ENCODE data around the gene DYRK1A. TPM values are rescaled to one million over a fixed set of nuclear protein-coding genes. Genes with fewer than 3 reads are reported as not detected.

The DYRK1A gene
- total RNA-seq, 2 donors from 2014 or later, result 83.5 to 90.1 TPM

GRCh38 chr21:37445228-37445627, 78.7 kb downstream of the DYRK1A start:
- H3K27ac Mint-ChIP-seq, result no peak overlapping the region
- H3K36me3 Mint-ChIP-seq, result peaks cover 4% of the 10 kb centered on the region
- no peaks in the 10 kb centered on the region for H3K9me3 Mint-ChIP-seq
- peaks cover 58 to 67% of the 10 kb centered on the region in 2 donors for H3K4me1 Mint-ChIP-seq (ENCODE audit: low read depth in 2 of 2)
- H3K4me3 Mint-ChIP-seq, result no peak overlapping the region
- H3K27me3 Mint-ChIP-seq, result no peaks in the 10 kb centered on the region
- ATAC-seq (no peak), DNase-seq (ENCODE audit: low spot score) (no peak)

- Mint-ChIP-seq H3K36me3 (peaks cover 4% of the 10 kb centered on the region), H3K27ac (no peak overlapping the region), H3K4me3 (no peak overlapping the region), H3K4me1 (ENCODE audit: low read depth in 2 of 2) (peaks cover 54 to 62% of the 10 kb centered on the region in 2 donors), H3K9me3 (no peaks in the 10 kb centered on the region), H3K27me3 (no peaks in the 10 kb centered on the region)
- DNase-seq (ENCODE audit: low spot score) (no peak), ATAC-seq (no peak)
Measured at GRCh38 chr21:37446552-37446951, 80.0 kb downstream of the DYRK1A start.

GRCh38 chr21:37447288-37447936, 80.8 kb downstream of the DYRK1A start:
- DNase-seq (ENCODE audit: low spot score) (no peak), ATAC-seq (peak; percentile 52 to 68)
- Mint-ChIP-seq H3K36me3 (peaks cover 4% of the 10 kb centered on the region), H3K27me3 (no peaks in the 10 kb centered on the region), H3K9me3 (no peaks in the 10 kb centered on the region), H3K27ac (peak overlapping the region; percentile 38 to 41), H3K4me1 (ENCODE audit: low read depth in 2 of 2) (peaks cover 54 to 62% of the 10 kb centered on the region in 2 donors), H3K4me3 (peak overlapping the region; percentile 26)

GRCh38 chr21:37449302-37449937, 82.8 kb downstream of the DYRK1A start:
- no peaks in the 10 kb centered on the region for H3K27me3 Mint-ChIP-seq

GRCh38 chr21:37450445-37450941, 83.9 kb downstream of the DYRK1A start:
- Mint-ChIP-seq H3K27ac (peak overlapping the region; percentile 50 to 74), H3K27me3 (no peaks in the 10 kb centered on the region), H3K9me3 (no peaks in the 10 kb centered on the region), H3K4me3 (no peak overlapping the region), H3K36me3 (no peaks in the 10 kb centered on the region), H3K4me1 (ENCODE audit: low read depth in 2 of 2) (peaks cover 51 to 55% of the 10 kb centered on the region in 2 donors)
- DNase-seq (ENCODE audit: low spot score) (no peak), ATAC-seq (peak; percentile 65 to 72)

More at GRCh38 chr21:37449302-37449937, 82.8 kb downstream of the DYRK1A start:
- H3K9me3 Mint-ChIP-seq, result no peaks in the 10 kb centered on the region
- H3K4me3 Mint-ChIP-seq, result no peak overlapping the region
- no peak for DNase-seq (ENCODE audit: low spot score)
- peaks cover 52 to 57% of the 10 kb centered on the region in 2 donors for H3K4me1 Mint-ChIP-seq (ENCODE audit: low read depth in 2 of 2)
- no peaks in the 10 kb centered on the region for H3K36me3 Mint-ChIP-seq
- no peak for ATAC-seq
- no peak overlapping the region for H3K27ac Mint-ChIP-seq

- Mint-ChIP-seq H3K27me3 (no peaks in the 10 kb centered on the region), H3K36me3 (no peaks in the 10 kb centered on the region), H3K4me3 (no peak overlapping the region), H3K27ac (peak overlapping the region; percentile 6 to 7), H3K4me1 (ENCODE audit: low read depth in 2 of 2) (peaks cover 54 to 60% of the 10 kb centered on the region in 2 donors), H3K9me3 (no peaks in the 10 kb centered on the region)
- no peak for ATAC-seq
- no peak for DNase-seq (ENCODE audit: low spot score)
Measured at GRCh38 chr21:37451446-37451845, 84.9 kb downstream of the DYRK1A start.

- Mint-ChIP-seq H3K27me3 (no peaks in the 10 kb centered on the region), H3K4me3 (no peak overlapping the region), H3K9me3 (no peaks in the 10 kb centered on the region), H3K36me3 (no peaks in the 10 kb centered on the region), H3K4me1 (ENCODE audit: low read depth in 2 of 2) (peaks cover 50 to 62% of the 10 kb centered on the region in 2 donors), H3K27ac (peak overlapping the region; percentile 6 to 7)
- ATAC-seq (no peak), DNase-seq (ENCODE audit: low spot score) (no peak)
Measured at GRCh38 chr21:37452227-37452626, 85.7 kb downstream of the DYRK1A start.

- H3K4me1 Mint-ChIP-seq (ENCODE audit: low read depth in 2 of 2), result peaks cover 51 to 62% of the 10 kb centered on the region in 2 donors
- no peak for DNase-seq (ENCODE audit: low spot score)
- H3K9me3 Mint-ChIP-seq, result no peaks in the 10 kb centered on the region
- no peaks in the 10 kb centered on the region for H3K36me3 Mint-ChIP-seq
- peak overlapping the region in 1 of 2 donors; percentile 3 for H3K27ac Mint-ChIP-seq
- ATAC-seq, result no peak
- no peak overlapping the region for H3K4me3 Mint-ChIP-seq
- no peaks in the 10 kb centered on the region for H3K27me3 Mint-ChIP-seq
Measured at GRCh38 chr21:37453350-37453749, 86.8 kb downstream of the DYRK1A start.

- peak overlapping the region; percentile 23 to 56 for H3K27ac Mint-ChIP-seq
Measured at GRCh38 chr21:37454869-37455503, 88.4 kb downstream of the DYRK1A start.

GRCh38 chr21:37455504-37455911, 88.9 kb downstream of the DYRK1A start:
- DNase-seq (ENCODE audit: low spot score), result no peak
- H3K4me3 Mint-ChIP-seq, result peak overlapping the region; percentile 5
- H3K4me1 Mint-ChIP-seq (ENCODE audit: low read depth in 2 of 2), result peaks cover 50 to 67% of the 10 kb centered on the region in 2 donors
- H3K27ac Mint-ChIP-seq, result peak overlapping the region; percentile 23 to 34
- H3K9me3 Mint-ChIP-seq, result no peaks in the 10 kb centered on the region
- H3K36me3 Mint-ChIP-seq, result no peaks in the 10 kb centered on the region
- ATAC-seq, result no peak
- H3K27me3 Mint-ChIP-seq, result no peaks in the 10 kb centered on the region

More at GRCh38 chr21:37454869-37455503, 88.4 kb downstream of the DYRK1A start:
- H3K4me1 Mint-ChIP-seq (ENCODE audit: low read depth in 2 of 2), result peaks cover 55 to 72% of the 10 kb centered on the region in 2 donors
- no peaks in the 10 kb centered on the region for H3K27me3 Mint-ChIP-seq
- H3K36me3 Mint-ChIP-seq, result no peaks in the 10 kb centered on the region
- no peaks in the 10 kb centered on the region for H3K9me3 Mint-ChIP-seq
- DNase-seq (ENCODE audit: low spot score) (no peak), ATAC-seq (no peak)
- H3K4me3 Mint-ChIP-seq, result peak overlapping the region; percentile 5

GRCh38 chr21:37458669-37459276, 92.2 kb downstream of the DYRK1A start:
- H3K4me3 Mint-ChIP-seq, result no peak overlapping the region
- H3K36me3 Mint-ChIP-seq, result no peaks in the 10 kb centered on the region
- no peaks in the 10 kb centered on the region for H3K27me3 Mint-ChIP-seq

GRCh38 chr21:37459575-37459974, 93.0 kb downstream of the DYRK1A start:
- ATAC-seq (no peak), DNase-seq (ENCODE audit: low spot score) (no peak)
- no peaks in the 10 kb centered on the region for H3K9me3 Mint-ChIP-seq
- no peak overlapping the region for H3K27ac Mint-ChIP-seq
- H3K4me1 Mint-ChIP-seq (ENCODE audit: low read depth in 2 of 2), result peaks cover 56 to 70% of the 10 kb centered on the region in 2 donors
- no peaks in the 10 kb centered on the region for H3K36me3 Mint-ChIP-seq
- H3K4me3 Mint-ChIP-seq, result no peak overlapping the region
- H3K27me3 Mint-ChIP-seq, result no peaks in the 10 kb centered on the region

More at GRCh38 chr21:37458669-37459276, 92.2 kb downstream of the DYRK1A start:
- DNase-seq (ENCODE audit: low spot score) (no peak), ATAC-seq (peak in 1 of 2 donors; percentile 17)
- peak overlapping the region; percentile 63 to 81 for H3K27ac Mint-ChIP-seq
- H3K9me3 Mint-ChIP-seq, result no peaks in the 10 kb centered on the region
- H3K4me1 Mint-ChIP-seq (ENCODE audit: low read depth in 2 of 2), result peaks cover 56 to 71% of the 10 kb centered on the region in 2 donors

- Mint-ChIP-seq H3K27ac (no peak overlapping the region), H3K27me3 (no peaks in the 10 kb centered on the region), H3K4me3 (no peak overlapping the region), H3K4me1 (ENCODE audit: low read depth in 2 of 2) (peaks cover 56 to 66% of the 10 kb centered on the region in 2 donors), H3K36me3 (no peaks in the 10 kb centered on the region), H3K9me3 (no peaks in the 10 kb centered on the region)
- ATAC-seq (no peak), DNase-seq (ENCODE audit: low spot score) (no peak)
Measured at GRCh38 chr21:37460196-37460595, 93.6 kb downstream of the DYRK1A start.
